ENCODE data around the gene NIPAL1. TPM values are rescaled to one million over a fixed set of nuclear protein-coding genes. Genes with fewer than 3 reads are reported as not detected.

Gene NIPAL1
- total RNA-seq, 1 experiment from 2014 or later, result 0.88 TPM

- no peak for DNase-seq (ENCODE audit: low spot score)
Measured at GRCh38 chr4:48065587-48066052, 49.0 kb downstream of the NIPAL1 start.

GRCh38 chr4:48067536-48067935 lies 51.0 kb downstream of the NIPAL1 start:
- no peak for DNase-seq (ENCODE audit: low spot score)

- DNase-seq (ENCODE audit: low spot score), result no peak
Measured at GRCh38 chr4:48068182-48068581, 51.6 kb downstream of the NIPAL1 start.

GRCh38 chr4:48069026-48069425 lies 52.5 kb downstream of the NIPAL1 start:
- DNase-seq (ENCODE audit: low spot score), result no peak

DNA sequence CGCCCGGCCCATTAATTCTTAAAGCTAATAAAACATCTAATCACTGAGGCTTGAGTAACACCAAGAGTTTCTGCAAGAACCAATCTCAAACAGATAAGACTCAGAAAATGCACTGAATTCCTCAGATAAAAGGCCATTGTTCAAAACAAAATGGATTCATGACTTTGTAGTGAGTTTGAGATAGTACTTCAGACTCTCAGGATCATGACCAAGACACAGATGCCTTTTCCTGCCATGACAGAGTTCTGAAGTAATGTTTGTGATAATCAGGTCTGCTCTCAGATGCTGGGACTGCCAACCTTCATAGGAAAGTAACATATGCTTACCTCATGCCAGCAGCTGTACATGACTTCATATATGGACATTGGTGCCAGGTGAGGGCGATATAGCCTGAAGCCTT lies 54.6 kb downstream of the NIPAL1 start:
- DNase-seq (ENCODE audit: low spot score), result peak; percentile 14

GRCh38 chr4:48073567-48074103 lies 57.1 kb downstream of the NIPAL1 start:
- no peak for DNase-seq (ENCODE audit: low spot score)

DNA sequence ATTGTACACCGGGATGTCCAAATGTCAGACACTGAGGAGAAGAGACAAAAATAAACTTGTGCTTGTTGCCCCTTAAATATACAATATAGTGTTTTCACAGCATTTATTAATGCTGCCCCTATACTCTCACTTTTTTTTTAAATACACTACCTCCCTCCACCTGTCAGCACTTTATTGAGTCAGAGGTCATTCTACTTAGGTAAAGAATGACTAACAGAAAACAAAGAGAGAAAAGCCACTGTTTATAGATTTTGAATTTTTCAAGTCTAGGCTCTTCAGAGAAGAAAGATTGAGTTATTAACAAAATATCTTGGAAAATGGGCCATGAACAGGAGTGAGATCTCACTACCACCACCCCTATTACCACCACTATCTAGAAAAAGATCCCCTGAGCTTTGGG lies 58.1 kb downstream of the NIPAL1 start:
- no peak for DNase-seq (ENCODE audit: low spot score)

- DNase-seq (ENCODE audit: low spot score), result no peak
Measured at GRCh38 chr4:48078425-48078824, 61.9 kb downstream of the NIPAL1 start.

GRCh38 chr4:48078862-48079655 lies 62.5 kb downstream of the NIPAL1 start:
- DNase-seq (ENCODE audit: low spot score), result peak; percentile 11

DNA sequence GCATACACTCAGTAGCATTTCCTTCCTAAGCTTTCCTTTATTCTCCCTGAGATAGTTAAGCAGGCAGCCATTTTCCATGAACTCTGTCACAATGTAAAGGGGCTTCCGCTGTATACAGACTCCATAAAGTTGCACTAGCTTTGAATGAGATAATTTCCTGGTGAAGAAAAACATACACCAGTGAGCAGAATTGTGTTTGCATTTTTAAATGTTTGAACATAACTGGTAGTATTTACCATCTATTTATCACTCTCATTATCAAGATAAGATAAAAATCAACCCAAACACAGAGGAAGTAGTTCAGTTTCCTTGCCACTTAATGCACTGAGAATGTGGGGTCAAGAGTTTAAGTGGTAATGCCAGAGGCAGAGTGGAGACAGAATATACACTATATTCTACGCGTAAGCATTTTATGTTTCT lies 63.4 kb downstream of the NIPAL1 start:
- DNase-seq (ENCODE audit: low spot score), result peak; percentile 51

- no peak for DNase-seq (ENCODE audit: low spot score)
Measured at GRCh38 chr4:48081196-48081595, 64.6 kb downstream of the NIPAL1 start.

DNA sequence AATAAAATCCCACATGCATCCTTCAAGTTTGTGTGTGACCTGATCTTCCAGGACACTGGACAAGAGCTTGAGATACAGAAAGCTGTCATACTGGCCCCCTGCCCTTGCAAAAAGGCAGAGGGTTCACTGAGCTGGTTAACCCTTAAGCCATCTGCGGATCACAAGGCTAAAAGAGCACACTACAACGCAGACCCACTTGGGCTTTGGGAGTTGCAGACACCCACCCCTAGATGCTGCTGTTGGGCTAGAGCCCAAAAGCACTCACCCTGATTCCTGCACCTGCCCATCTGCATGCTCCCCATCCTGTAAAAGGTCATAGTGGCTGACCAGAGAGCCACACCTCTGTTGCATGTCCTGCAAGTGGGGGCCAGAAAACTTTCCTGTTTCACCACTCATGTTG lies 66.4 kb downstream of the NIPAL1 start:
- DNase-seq (ENCODE audit: low spot score), result no peak

- DNase-seq (ENCODE audit: low spot score), result no peak
Measured at GRCh38 chr4:48085821-48086589, 69.4 kb downstream of the NIPAL1 start.

Other genes starting within 250 kb of the NIPAL1 start
- not detected in 2 replicates for gene CORIN, start 178.7 kb upstream of the NIPAL1 start, total RNA-seq (2014; rRNA removed; shearing (Covaris generic))
- 5.9 and 8.7 TPM in 2 replicates for gene NFXL1, start 102.2 kb upstream of the NIPAL1 start, total RNA-seq (2014; rRNA removed; shearing (Covaris generic))
- not detected in 2 replicates for gene CNGA1, start 91 bp upstream of the NIPAL1 start, total RNA-seq (2014; rRNA removed; shearing (Covaris generic))
- gene TXK, start 117.5 kb downstream of the NIPAL1 start, total RNA-seq (2014; rRNA removed; shearing (Covaris generic)), result not detected in 2 replicates

All from A172 (cell line).